Heart left ventricle (tissue), 16 donors: ENCODE data around the gene ARAP3. TPM values are rescaled to one million over a fixed set of nuclear protein-coding genes. Genes with fewer than 3 reads are reported as not detected.

ENCODE experiments used
- ATAC-seq, 4 donors: fragments of 200-7000 bp; cut with Tn5 transposase; one replicate each; pipeline ENCODE4 v1.9.1; 2020 to 2022; ENCODE audit warnings: moderate library complexity in 4 of 4, mild to moderate bottlenecking in 3 of 4, moderate number of reproducible peaks in 1 of 4
- DNase-seq, 5 donors: peaks; one replicate each; pipeline ENCODE4 v3.0.0-alpha.2; 2020
- H3K27ac ChIP-seq, 12 donors: fragments of 200-600 bp; sonication (generic) in 4 of 12; one replicate each; pipeline versions ENCODE4 v1.5.0 to v1.8.0; 2016 to 2022; ENCODE audit warnings: mild to moderate bottlenecking in 2 of 12
- H3K27me3 ChIP-seq, 9 donors: fragments of 200-600 bp; sonication (generic) in 2 of 9; one replicate each; pipeline versions ENCODE4 v1.5.1 to v1.8.0; 2016 to 2022; ENCODE audit warnings: mild to moderate bottlenecking in 3 of 9
- H3K36me3 ChIP-seq, 9 donors: fragments of 200-600 bp; sonication (generic) in 2 of 9; one replicate each; pipeline versions ENCODE4 v1.5.0 to v1.8.0; 2018 to 2022; ENCODE audit warnings: mild to moderate bottlenecking in 2 of 9
- H3K4me1 ChIP-seq, 12 donors: fragments of 200-600 bp; sonication (generic) in 4 of 12; one replicate each; pipeline versions ENCODE4 v1.5.0 to v1.8.0; 2016 to 2022; ENCODE audit warnings: mild to moderate bottlenecking in 3 of 12
- H3K4me3 ChIP-seq, 12 donors: fragments of 200-600 bp; sonication (generic) in 4 of 12; one replicate each; pipeline versions ENCODE4 v1.5.0 to v1.8.0; 2017 to 2022; ENCODE audit warnings: mild to moderate bottlenecking in 9 of 12, moderate library complexity in 4 of 12
- H3K9me3 ChIP-seq, 12 donors: fragments of 200-600 bp; sonication (generic) in 4 of 12; one replicate each; pipeline versions ENCODE4 v1.5.0 to v1.8.0; 2016 to 2022; ENCODE audit warnings: mild to moderate bottlenecking in 1 of 12
- POLR2A ChIP-seq, 2 donors: fragments of 450-650 bp; IDR thresholded peaks; one replicate each; pipeline ENCODE4 v1.6.1; 2017; ENCODE audit warnings: antibody characterized with exemption in 2 of 2, mild to moderate bottlenecking in 2 of 2, moderate library complexity in 2 of 2
- WGBS, 4 donors: extraction: QIAGEN DNeasy Blood & Tissue Kit in 2 of 4; methylation state at CpG; one replicate each; pipeline versions ENCODE4 v1.1.5 to v1.1.7; 2013 to 2018; 5-methylcytosine and 5-hydroxymethylcytosine counted together
- intact Hi-C, 10 donors: fragments of 100-400 bp; cut with DNase I; formaldehyde crosslinking; loops; one replicate each; pipeline versions ENCODE4 v1.11.1 to v1.14.2; 2022
- polyA plus RNA-seq, 2 donors: library from polyadenylated mRNA; stranded (reverse); fragments of 200-250 nt; gene quantifications; one replicate each; pipeline ENCODE4 v1.2.3, GENCODE V29; 2013
- total RNA-seq, 9 donors: library from RNA; depleted of rRNA in 2 of 9; stranded (reverse); fragments of >200 nt in 2 of 9; fragmentation: NEBNext Ultra II Directional in 3 of 9; extraction: Animal tissue kit (Norgen Biotek cat#: 25700) in 3 of 9; gene quantifications; one replicate each; pipeline versions ENCODE4 v1.1.0 to v1.2.4, GENCODE V29; 2016 to 2023
- TF ChIP-seq, protein P1 (sequence below), 12 donors: fragments of 200-600 bp; sonication (generic) in 4 of 12; IDR thresholded peaks; one replicate each; pipeline versions ENCODE4 v1.5.0 to v1.8.0; 2018 to 2022; ENCODE audit warnings: antibody characterized with exemption in 12 of 12, mild to moderate bottlenecking in 5 of 12
- donor health status: ischemic (EF 13 %, LVEDD 7.1; RV severe dilation, severe dysfunction).
- donor health status: healthy with polysubstance abuse.
- donor health status: DM: no; HTN: yes; CAD: no.
- donor health status: DM: no; HTN: no; CAD: no.
- donor health status: ischemic (EF 25% LVEDD 6.9; RV normal size, moderate dysfunction).
- donor health status: ischemic (EF 25% LVEDD 5.7; RV mildly dilated, moderate dysfunction).
- donor health status: healthy.
- donor health status: DM: yes; HTN: yes; CAD: no.
- donor health status: ischemic (EF 35%, LVEDD 5.7; RV mildly dilated, moderate dysfunction).
- donor health status: nonischemic (EF 11% LVEDD 7.7; RV severe dilation, severe dysfunction).
- donor health status: DM: yes; HTN: yes; CAD: no.
- donor health status: PGD.
- donor health status: ischemic (EF 29% LVEDD 5.4; RV normal size, mild dysfunction).
- donor health status: nonischemic (EF 23%, LVEDD 6.1; RV moderate dilation, normal function).

The ARAP3 gene
- total and polyA plus RNA-seq, 11 donors: 8.9 to 20.5 (median 13.8) TPM

DNA sequence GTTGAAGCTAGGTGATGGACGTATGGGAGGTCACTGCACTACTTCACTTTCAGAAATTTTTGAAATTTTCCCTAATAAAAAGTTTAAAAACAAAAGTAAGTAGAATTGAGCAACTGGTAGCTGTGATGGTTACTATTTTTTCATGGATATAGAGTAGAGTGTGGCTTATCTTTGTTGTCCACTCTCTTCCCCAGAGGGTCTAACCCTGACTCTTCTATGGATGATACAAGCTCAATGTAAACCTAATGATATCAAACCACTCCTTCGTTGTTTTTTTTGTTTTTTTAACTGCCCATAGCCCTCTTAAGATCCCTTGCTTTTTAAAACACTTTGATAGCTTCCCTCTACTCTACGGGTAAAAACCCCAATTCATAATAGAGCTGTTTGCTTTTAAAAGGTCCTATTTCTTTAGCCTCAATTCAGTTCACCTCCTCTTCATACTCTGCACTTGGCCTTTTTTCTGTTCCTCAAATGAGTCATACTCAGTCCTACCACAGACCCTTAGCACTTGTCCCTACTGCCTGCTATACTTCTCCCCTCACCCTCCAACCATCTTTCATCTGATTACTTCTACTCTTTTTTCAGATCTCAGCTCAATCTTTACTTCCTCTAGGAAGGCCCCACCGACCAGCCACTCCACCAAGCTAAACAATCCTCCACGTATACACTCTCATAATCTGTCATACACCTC is 48.0 kb downstream of the ARAP3 start:
- Histone ChIP-seq H3K4me3 (no peak overlapping the region), H3K36me3 (peaks cover 0 to 52% (median 22%) of the 10 kb centered on the region in 9 donors), H3K9me3 (no peaks in the 10 kb centered on the region), H3K27me3 (no peaks in the 10 kb centered on the region), H3K27ac (no peak overlapping the region), H3K4me1 (peaks cover 3 to 49% (median 26%) of the 10 kb centered on the region in 12 donors)
- TF ChIP-seq, protein P1, sequence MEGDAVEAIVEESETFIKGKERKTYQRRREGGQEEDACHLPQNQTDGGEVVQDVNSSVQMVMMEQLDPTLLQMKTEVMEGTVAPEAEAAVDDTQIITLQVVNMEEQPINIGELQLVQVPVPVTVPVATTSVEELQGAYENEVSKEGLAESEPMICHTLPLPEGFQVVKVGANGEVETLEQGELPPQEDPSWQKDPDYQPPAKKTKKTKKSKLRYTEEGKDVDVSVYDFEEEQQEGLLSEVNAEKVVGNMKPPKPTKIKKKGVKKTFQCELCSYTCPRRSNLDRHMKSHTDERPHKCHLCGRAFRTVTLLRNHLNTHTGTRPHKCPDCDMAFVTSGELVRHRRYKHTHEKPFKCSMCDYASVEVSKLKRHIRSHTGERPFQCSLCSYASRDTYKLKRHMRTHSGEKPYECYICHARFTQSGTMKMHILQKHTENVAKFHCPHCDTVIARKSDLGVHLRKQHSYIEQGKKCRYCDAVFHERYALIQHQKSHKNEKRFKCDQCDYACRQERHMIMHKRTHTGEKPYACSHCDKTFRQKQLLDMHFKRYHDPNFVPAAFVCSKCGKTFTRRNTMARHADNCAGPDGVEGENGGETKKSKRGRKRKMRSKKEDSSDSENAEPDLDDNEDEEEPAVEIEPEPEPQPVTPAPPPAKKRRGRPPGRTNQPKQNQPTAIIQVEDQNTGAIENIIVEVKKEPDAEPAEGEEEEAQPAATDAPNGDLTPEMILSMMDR (IDR thresholded peaks at IDR 0.05): no peak
- TF ChIP-seq POLR2A (IDR thresholded peaks at IDR 0.05): no peak
- WGBS, 4 donors: 83 to 87% (median 85%) methylated on average over 5 of the region's 5 CpGs
- ATAC-seq: no peak
- intact Hi-C loops: loop anchor here in 1 of 10 donors (5.0 kb wide), 1 partner anchor 563 kb away; no protein-coding TSS in a partner anchor
- DNase-seq: no peak

DNA sequence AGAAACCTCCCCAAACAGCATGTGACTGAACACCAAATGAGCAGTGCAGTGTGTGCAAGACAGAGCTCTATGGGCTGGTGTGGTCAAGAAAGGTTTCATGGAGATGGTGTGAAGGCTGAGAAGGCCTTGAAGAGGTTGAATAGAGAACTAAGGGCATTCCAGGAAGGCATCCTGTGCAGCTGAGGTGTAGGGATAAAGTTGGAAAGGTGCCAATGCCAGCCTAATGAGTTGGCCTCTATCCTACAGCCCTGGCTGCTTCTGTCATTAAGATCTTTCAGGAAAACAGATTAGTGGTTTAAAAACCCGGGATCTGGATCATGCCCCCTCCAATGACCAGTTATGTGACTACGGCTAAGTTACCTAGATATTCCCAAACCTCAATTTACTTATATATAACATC is 49.4 kb downstream of the ARAP3 start:
- 88 to 98% (median 90%) methylated on average over 2 of the region's 2 CpGs for WGBS, 4 donors
- no peak for ATAC-seq

DNA sequence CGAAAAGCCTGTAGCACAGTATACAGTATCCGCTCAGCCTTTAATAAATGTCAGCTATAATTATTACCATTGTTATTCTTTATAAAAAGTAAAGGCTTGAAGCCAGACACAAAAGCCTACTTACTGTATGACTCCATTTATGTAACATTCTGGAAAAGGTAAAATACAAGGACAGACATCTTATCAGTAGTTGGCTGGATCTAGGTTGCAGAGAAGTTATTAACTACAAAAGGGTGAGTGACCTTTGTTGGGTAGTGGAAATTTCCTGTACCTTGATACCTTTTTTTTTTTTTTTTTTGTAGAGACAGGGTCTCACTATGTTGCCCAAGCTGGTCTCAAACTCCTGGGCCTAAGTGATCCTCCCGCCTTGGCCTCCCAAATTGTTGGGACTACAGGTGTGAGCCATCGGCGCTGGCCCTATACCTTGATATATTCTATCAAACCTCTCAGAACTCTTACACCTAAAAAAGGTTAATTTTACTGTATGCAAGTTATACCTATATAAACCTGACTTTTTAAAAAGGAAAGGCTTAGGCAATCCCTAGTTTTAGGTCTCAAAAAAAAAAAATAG is 51.4 kb downstream of the ARAP3 start:
- H3K36me3 ChIP-seq: peaks cover 0 to 85% (median 56%) of the 10 kb centered on the region in 9 donors
- DNase-seq (no peak), ATAC-seq (no peak)
- intact Hi-C loops: loop anchor here in 1 of 10 donors (5.0 kb wide), 1 partner anchor 567 kb away; no protein-coding TSS in a partner anchor
- H3K4me1 ChIP-seq: peaks cover 0 to 29% (median 13%) of the 10 kb centered on the region in 12 donors
- TF ChIP-seq POLR2A (IDR thresholded peaks at IDR 0.05): no peak
- TF ChIP-seq, protein P1 (IDR thresholded peaks at IDR 0.05): no peak
- H3K4me3 ChIP-seq: no peak overlapping the region
- no peaks in the 10 kb centered on the region for H3K27me3 ChIP-seq
- H3K9me3 ChIP-seq: no peaks in the 10 kb centered on the region
- no peak overlapping the region for H3K27ac ChIP-seq
- 89 to 97% (median 94%) methylated on average over 5 of the region's 5 CpGs for WGBS, 4 donors

More for the DNA sequence above, 49.4 kb downstream of the ARAP3 start:
- no peak for DNase-seq
- Histone ChIP-seq H3K9me3 (no peaks in the 10 kb centered on the region), H3K27ac (no peak overlapping the region), H3K4me1 (peaks cover 3 to 42% (median 23%) of the 10 kb centered on the region in 12 donors), H3K36me3 (peaks cover 0 to 65% (median 36%) of the 10 kb centered on the region in 9 donors), H3K27me3 (no peaks in the 10 kb centered on the region), H3K4me3 (no peak overlapping the region)
- intact Hi-C loops: loop anchor here in 1 of 10 donors (5.0 kb wide), 1 partner anchor 565 kb away; no protein-coding TSS in a partner anchor
- TF ChIP-seq POLR2A (IDR thresholded peaks at IDR 0.05): no peak
- TF ChIP-seq, protein P1 (IDR thresholded peaks at IDR 0.05): no peak

DNA sequence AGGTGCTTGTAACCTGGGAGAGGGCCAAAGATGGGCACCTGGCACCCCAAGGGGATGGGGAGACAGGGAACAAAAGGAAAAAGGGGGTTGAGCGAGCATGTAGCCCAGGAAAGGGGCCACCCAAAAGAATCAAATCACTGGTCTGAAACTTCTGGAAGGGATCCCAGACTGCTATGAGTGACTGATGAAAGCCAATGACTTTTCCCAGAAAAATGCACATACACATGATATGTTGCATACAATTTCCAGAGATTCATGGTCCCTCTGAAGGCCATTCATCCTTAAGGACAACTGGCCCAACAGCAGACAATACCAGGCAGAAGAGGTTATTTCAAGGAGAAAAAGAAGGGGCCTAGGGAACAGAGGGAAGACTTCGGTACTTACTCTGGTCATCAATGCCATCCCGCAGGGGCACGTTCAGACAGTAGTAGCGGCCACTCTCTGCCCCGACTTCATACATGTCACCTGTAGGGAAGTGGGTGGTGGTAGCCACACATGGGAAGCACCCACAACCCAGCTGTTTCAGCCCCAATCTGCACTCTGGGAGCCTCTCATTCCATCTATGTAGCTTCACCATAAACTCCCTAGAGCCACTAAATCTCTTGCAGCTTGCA is 53.7 kb downstream of the ARAP3 start:
- H3K4me1 ChIP-seq: peaks cover 0 to 16% (median 0%) of the 10 kb centered on the region in 12 donors
- 95 to 99% (median 96%) methylated on average over 6 of the region's 6 CpGs for WGBS, 4 donors
- no peak overlapping the region for H3K27ac ChIP-seq
- no peak for ATAC-seq
- no peaks in the 10 kb centered on the region for H3K27me3 ChIP-seq
- no peaks in the 10 kb centered on the region for H3K9me3 ChIP-seq
- H3K36me3 ChIP-seq: peaks cover 0 to 100% (median 80%) of the 10 kb centered on the region in 9 donors
- no peak for DNase-seq
- intact Hi-C loops: loop anchor here in 1 of 10 donors (10.0 kb wide), 1 partner anchor 53 kb away; no protein-coding TSS in a partner anchor
- no peak overlapping the region for H3K4me3 ChIP-seq
- TF ChIP-seq, protein P1 (IDR thresholded peaks at IDR 0.05): no peak
- no peak for TF ChIP-seq POLR2A (IDR thresholded peaks at IDR 0.05)
